GM23248 (cell line): ENCODE measurements around the gene RAB19.

ENCODE experiments used
- EZH2 ChIP-seq: fragments of 200-600 bp; sonication (generic); IDR thresholded peaks from 2 replicates; pipeline ENCODE4 v1.6.1; 2018; ENCODE audit warnings: antibody characterized with exemption, mild to moderate bottlenecking; ENCODE audit not compliant: insufficient read depth, poor library complexity, severe bottlenecking
- EZH2phosphoT487 ChIP-seq: fragments of 200-600 bp; sonication (generic); IDR thresholded peaks from 2 replicates; pipeline ENCODE4 v1.6.1; 2018; ENCODE audit warnings: antibody characterized with exemption, moderate library complexity, mild to moderate bottlenecking, low read depth; ENCODE audit not compliant: insufficient read depth

DNA sequence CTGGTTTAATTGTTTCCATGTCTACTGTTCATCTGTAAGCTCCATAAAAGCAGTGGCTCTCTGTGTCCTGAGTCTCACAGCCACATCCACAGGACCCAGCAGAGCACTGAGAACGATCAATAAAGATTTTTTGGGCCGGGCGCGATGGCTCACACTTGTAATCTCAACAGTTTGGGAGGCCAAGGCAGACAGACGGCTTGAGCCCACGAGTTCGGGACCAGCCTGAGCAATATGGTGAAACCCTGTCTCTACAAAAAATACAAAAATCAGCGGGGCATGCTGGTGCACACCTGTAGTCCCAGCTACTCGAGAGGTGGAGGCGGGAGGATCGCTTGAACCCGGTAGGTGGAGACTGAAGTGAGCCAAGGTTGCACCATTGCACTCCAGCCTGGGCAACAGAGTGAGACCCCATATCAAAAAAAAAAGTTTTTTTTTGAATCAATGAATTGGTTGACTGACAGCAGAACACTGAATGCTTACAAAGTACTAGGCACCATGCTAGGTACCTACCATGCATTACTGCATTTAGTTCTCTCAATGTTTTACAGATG lies 10.0 kb upstream of the RAB19 start:
- TF ChIP-seq EZH2 (no peak), EZH2phosphoT487 (no peak)
